H9 (cell line): ENCODE results near the gene SDK1. TPM values are rescaled to one million over a fixed set of nuclear protein-coding genes. Genes with fewer than 3 reads are reported as not detected.

Experiments used
- DNase-seq: peaks from one replicate; pipeline ENCODE4 v3.0.0-alpha.2; 2017
- H2AFZ ChIP-seq: one replicate; pipeline ENCODE4 v1.6.1; 2013; ENCODE audit warnings: mild to moderate bottlenecking, low read length, control low read depth, moderate library complexity
- H2AK5ac ChIP-seq: 2 replicates; pipeline ENCODE4 v1.6.1; 2013; ENCODE audit warnings: low read length, control low read depth, mixed read lengths; ENCODE audit not compliant: insufficient read length
- H2BK120ac ChIP-seq: one replicate; pipeline ENCODE4 v1.6.1; 2013; ENCODE audit warnings: low read depth, mild to moderate bottlenecking, low read length, control low read depth, inconsistent platforms; ENCODE audit not compliant: poor library complexity, severe bottlenecking
- H2BK12ac ChIP-seq: 2 replicates; pipeline ENCODE4 v1.6.1; 2013; ENCODE audit warnings: low read length, control low read depth, mixed read lengths, low read depth; ENCODE audit not compliant: insufficient read length
- H2BK15ac ChIP-seq: 2 replicates; pipeline ENCODE4 v1.6.1; 2013; ENCODE audit warnings: low read depth, low read length, control low read depth
- H2BK20ac ChIP-seq: one replicate; pipeline ENCODE4 v1.6.1; 2013; ENCODE audit warnings: low read depth, mild to moderate bottlenecking, low read length, control low read depth, inconsistent platforms; ENCODE audit not compliant: poor library complexity, severe bottlenecking
- H2BK5ac ChIP-seq: 2 replicates; pipeline ENCODE4 v1.6.1; 2013; ENCODE audit warnings: low read length, control low read depth, mixed read lengths; ENCODE audit not compliant: insufficient read length
- H3K14ac ChIP-seq: 2 replicates; pipeline ENCODE4 v1.6.1; 2013; ENCODE audit warnings: low read length, control low read depth; ENCODE audit not compliant: insufficient read depth
- H3K18ac ChIP-seq: 2 replicates; pipeline ENCODE4 v1.6.1; 2013; ENCODE audit warnings: low read depth, mild to moderate bottlenecking, mixed read lengths, low read length, control low read depth; ENCODE audit not compliant: insufficient read length
- H3K23ac ChIP-seq: 2 replicates; pipeline ENCODE4 v1.6.1; 2013; ENCODE audit warnings: low read length, control low read depth, mixed read lengths, low read depth; ENCODE audit not compliant: insufficient read length
- H3K23me2 ChIP-seq: 2 replicates; pipeline ENCODE4 v1.6.1; 2013; ENCODE audit warnings: low read depth, mild to moderate bottlenecking, mixed read lengths, low read length, control low read depth; ENCODE audit not compliant: insufficient read length, poor library complexity, severe bottlenecking
- H3K27ac ChIP-seq: 2 replicates; pipeline ENCODE4 v1.5.1; 2013; ENCODE audit warnings: low read length, control low read depth, mixed read lengths, low read depth; ENCODE audit not compliant: insufficient read length
- H3K27me3 ChIP-seq: 2 replicates; pipeline ENCODE4 v1.6.1; 2013; ENCODE audit warnings: low read length, control low read depth, inconsistent platforms; ENCODE audit not compliant: insufficient read depth
- H3K4ac ChIP-seq: 2 replicates; pipeline ENCODE4 v1.6.1; 2013; ENCODE audit warnings: low read depth, mild to moderate bottlenecking, control low read depth, inconsistent platforms, low read length, moderate library complexity
- H3K4me1 ChIP-seq: 2 replicates; pipeline ENCODE4 v1.6.1; 2013; ENCODE audit warnings: low read length, control low read depth, inconsistent platforms; ENCODE audit not compliant: insufficient read depth
- H3K4me2 ChIP-seq: 2 replicates; pipeline ENCODE4 v1.6.1; 2013; ENCODE audit warnings: low read length, control low read depth, mixed read lengths; ENCODE audit not compliant: insufficient read length, insufficient read depth
- H3K56ac ChIP-seq: 2 replicates; pipeline ENCODE4 v1.6.1; 2013; ENCODE audit warnings: low read depth, mild to moderate bottlenecking, mixed read lengths, low read length, control low read depth; ENCODE audit not compliant: insufficient read length
- H3K79me1 ChIP-seq: 2 replicates; pipeline ENCODE4 v1.6.1; 2013; ENCODE audit warnings: low read depth, mild to moderate bottlenecking, moderate library complexity, low read length, control low read depth, inconsistent platforms; ENCODE audit not compliant: insufficient read depth, poor library complexity, severe bottlenecking
- H3K79me2 ChIP-seq: 2 replicates; pipeline ENCODE4 v1.6.1; 2013; ENCODE audit warnings: low read length, control low read depth, inconsistent platforms; ENCODE audit not compliant: insufficient read depth
- H3K9ac ChIP-seq: 2 replicates; pipeline ENCODE4 v1.6.1; 2013; ENCODE audit warnings: low read length, control low read depth, mixed read lengths; ENCODE audit not compliant: insufficient read length; ENCODE audit errors: extremely low read depth
- H3K9me3 ChIP-seq: one replicate; pipeline ENCODE4 v1.6.1; 2013; ENCODE audit warnings: low read depth, low read length, inconsistent platforms; ENCODE audit not compliant: control insufficient read depth
- H3T11ph ChIP-seq: one replicate; pipeline ENCODE4 v1.6.1; 2013; ENCODE audit warnings: mild to moderate bottlenecking, low read length, control low read depth, inconsistent platforms
- H4K20me1 ChIP-seq: one replicate; pipeline ENCODE4 v1.6.1; 2013; ENCODE audit not compliant: control insufficient read depth, insufficient read length, insufficient read depth
- H4K5ac ChIP-seq: 2 replicates; pipeline ENCODE4 v1.6.1; 2013; ENCODE audit warnings: low read depth, mild to moderate bottlenecking, mixed read lengths, low read length, control low read depth; ENCODE audit not compliant: insufficient read length
- H4K8ac ChIP-seq: replicated peaks from 2 replicates; pipeline ENCODE4 v1.6.1; 2013; ENCODE audit warnings: low read length, control low read depth, mixed read lengths, low read depth; ENCODE audit not compliant: insufficient read length
- H4K91ac ChIP-seq: 2 replicates; pipeline ENCODE4 v1.6.1; 2013; ENCODE audit warnings: low read depth, mild to moderate bottlenecking, moderate library complexity, mixed read lengths, low read length, control low read depth; ENCODE audit not compliant: insufficient read length
- H3K27ac Mint-ChIP-seq, 3 experiments: 2 replicates in 2 of 3; 3 replicates in 1 of 3; pipeline ENCODE4 v1.8.0; 2020 to 2021; ENCODE audit warnings: mixed read lengths in 3 of 3, mild to moderate bottlenecking in 1 of 3, moderate library complexity in 1 of 3
- H3K27me3 Mint-ChIP-seq: 2 replicates; pipeline ENCODE4 v1.8.0; 2021; ENCODE audit warnings: low read depth, mild to moderate bottlenecking, moderate library complexity, mixed read lengths
- H3K36me3 Mint-ChIP-seq, 3 experiments: 2 replicates in 2 of 3; 3 replicates in 1 of 3; pipeline ENCODE4 v1.8.0; 2020 to 2021; ENCODE audit warnings: low read depth in 3 of 3, mixed read lengths in 3 of 3; ENCODE audit not compliant: insufficient read depth in 1 of 3
- H3K4me1 Mint-ChIP-seq, 2 experiments: 2 replicates each; pipeline ENCODE4 v1.8.0; 2020; ENCODE audit warnings: mixed read lengths in 2 of 2
- H3K4me3 Mint-ChIP-seq, 2 experiments: 2 replicates in 1 of 2; 3 replicates in 1 of 2; pipeline ENCODE4 v1.8.0; 2020 to 2021; ENCODE audit warnings: mild to moderate bottlenecking in 2 of 2, mixed read lengths in 2 of 2, moderate library complexity in 1 of 2
- H3K9me3 Mint-ChIP-seq, 2 experiments: 2 replicates in 1 of 2; 3 replicates in 1 of 2; pipeline ENCODE4 v1.8.0; 2020; ENCODE audit warnings: mild to moderate bottlenecking in 2 of 2, mixed read lengths in 2 of 2, moderate library complexity in 1 of 2
- WGBS: extraction: QIAGEN DNeasy Blood & Tissue Kit; methylation state at CpG from one replicate; pipeline ENCODE4 v1.1.7; 2013; ENCODE audit warnings: missing lambda C conversion rate, low lambda C conversion rate, mixed read lengths; ENCODE audit not compliant: insufficient read length; ENCODE audit errors: extremely low coverage; 5-methylcytosine and 5-hydroxymethylcytosine counted together
- total RNA-seq: library from RNA; stranded (reverse); gene quantifications from 2 replicates; pipeline ENCODE4 v1.2.1, GENCODE V29; 2021
- TF ChIP-seq, protein P1 (sequence below): fragments of 200-600 bp; sonication (generic); conservative IDR thresholded peaks from 3 replicates; pipeline ENCODE4 v1.8.0; 2021; ENCODE audit warnings: antibody characterized with exemption, mild to moderate bottlenecking

SDK1 gene
- total RNA-seq, 1 experiment from 2014 or later: 8.7 TPM

GRCh38 chr7:4175346-4175973, 874.4 kb downstream of the SDK1 start:
- no peak overlapping the region for H2BK20ac ChIP-seq
- TF ChIP-seq, protein P1, sequence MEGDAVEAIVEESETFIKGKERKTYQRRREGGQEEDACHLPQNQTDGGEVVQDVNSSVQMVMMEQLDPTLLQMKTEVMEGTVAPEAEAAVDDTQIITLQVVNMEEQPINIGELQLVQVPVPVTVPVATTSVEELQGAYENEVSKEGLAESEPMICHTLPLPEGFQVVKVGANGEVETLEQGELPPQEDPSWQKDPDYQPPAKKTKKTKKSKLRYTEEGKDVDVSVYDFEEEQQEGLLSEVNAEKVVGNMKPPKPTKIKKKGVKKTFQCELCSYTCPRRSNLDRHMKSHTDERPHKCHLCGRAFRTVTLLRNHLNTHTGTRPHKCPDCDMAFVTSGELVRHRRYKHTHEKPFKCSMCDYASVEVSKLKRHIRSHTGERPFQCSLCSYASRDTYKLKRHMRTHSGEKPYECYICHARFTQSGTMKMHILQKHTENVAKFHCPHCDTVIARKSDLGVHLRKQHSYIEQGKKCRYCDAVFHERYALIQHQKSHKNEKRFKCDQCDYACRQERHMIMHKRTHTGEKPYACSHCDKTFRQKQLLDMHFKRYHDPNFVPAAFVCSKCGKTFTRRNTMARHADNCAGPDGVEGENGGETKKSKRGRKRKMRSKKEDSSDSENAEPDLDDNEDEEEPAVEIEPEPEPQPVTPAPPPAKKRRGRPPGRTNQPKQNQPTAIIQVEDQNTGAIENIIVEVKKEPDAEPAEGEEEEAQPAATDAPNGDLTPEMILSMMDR: no peak
- no peaks in the 10 kb centered on the region for H3K27me3 ChIP-seq
- no peak overlapping the region for H3K4ac ChIP-seq
- Mint-ChIP-seq H3K36me3 (peaks cover 3 to 17% (median 8%) of the 10 kb centered on the region in 3 experiments; a peak in 5 of 7 replicates), H3K4me1 (peaks cover 5 to 8% of the 10 kb centered on the region in 2 experiments; a peak in 2 of 4 replicates), H3K27ac (no peak overlapping the region), H3K27me3 (no peaks in the 10 kb centered on the region; the same call in 1 of the 2 replicates), H3K4me3 (no peak overlapping the region), H3K9me3 (peaks cover 10 to 18% of the 10 kb centered on the region in 2 experiments; a peak in 4 of 5 replicates)
- no peak overlapping the region for H3K4me2 ChIP-seq
- H3K27ac ChIP-seq: no peak overlapping the region
- H3K14ac ChIP-seq: no peak overlapping the region; the same call in 1 of the 2 replicates
- no peak overlapping the region for H3T11ph ChIP-seq
- no peak overlapping the region for H3K23ac ChIP-seq
- no peak overlapping the region for H4K5ac ChIP-seq
- no peaks in the 10 kb centered on the region for H3K79me1 ChIP-seq
- no peak overlapping the region for H3K18ac ChIP-seq
- no peaks in the 10 kb centered on the region for H4K20me1 ChIP-seq
- no peak overlapping the region for H2BK12ac ChIP-seq
- H3K79me2 ChIP-seq: no peaks in the 10 kb centered on the region
- no peak overlapping the region for H2BK5ac ChIP-seq
- H2AK5ac ChIP-seq: no peak overlapping the region
- H3K9me3 ChIP-seq: no peaks in the 10 kb centered on the region
- no peak overlapping the region for H2BK120ac ChIP-seq
- no peak overlapping the region for H4K8ac ChIP-seq
- H2BK15ac ChIP-seq: no peak overlapping the region
- H3K4me1 ChIP-seq: no peaks in the 10 kb centered on the region
- H3K9ac ChIP-seq: no peak overlapping the region
- no peak overlapping the region for H4K91ac ChIP-seq
- no CpG with 5 or more reads among the region's 34 CpGs for WGBS
- no peak overlapping the region for H2AFZ ChIP-seq
- no peak overlapping the region for H3K56ac ChIP-seq
- no peak for DNase-seq
- H3K23me2 ChIP-seq: no peaks in the 10 kb centered on the region
